GM21619 (cell line): ENCODE results near the gene OLR1.

Experiments
- ATAC-seq: cut with Tn5 transposase; IDR thresholded peaks from one replicate; pipeline ENCODE4 v1.9.1; 2021; ENCODE audit not compliant: unreplicated experiment

OLR1 gene

GRCh38 chr12:10154145-10154496, 17.8 kb downstream of the OLR1 start:
- no peak for ATAC-seq

- ATAC-seq, result peak; percentile 60
Measured at GRCh38 chr12:10153271-10154144, 18.4 kb downstream of the OLR1 start.

- ATAC-seq, result no peak
Measured at GRCh38 chr12:10151621-10152020, 20.3 kb downstream of the OLR1 start.

- peak; percentile 86 for ATAC-seq
Measured at GRCh38 chr12:10147714-10148403, 24.1 kb downstream of the OLR1 start.

GRCh38 chr12:10142976-10143589, 28.8 kb downstream of the OLR1 start:
- ATAC-seq, result no peak

GRCh38 chr12:10140001-10140400, 31.9 kb downstream of the OLR1 start:
- no peak for ATAC-seq

GRCh38 chr12:10136637-10137205, 35.2 kb downstream of the OLR1 start:
- ATAC-seq, result no peak

GRCh38 chr12:10135126-10135525, 36.8 kb downstream of the OLR1 start:
- ATAC-seq, result no peak

- no peak for ATAC-seq
Measured at GRCh38 chr12:10132850-10133370, 39.0 kb downstream of the OLR1 start.

GRCh38 chr12:10131111-10131690, 40.7 kb downstream of the OLR1 start:
- ATAC-seq, result no peak

GRCh38 chr12:10130042-10130441, 41.9 kb downstream of the OLR1 start, which contains the start of gene CLEC7A:
CLEC7A (minus strand) TSS chr12:10130199; CDS start chr12:10130082, 117 bp downstream.
- ATAC-seq, result peak; percentile 88

- no peak for ATAC-seq
Measured at GRCh38 chr12:10128687-10129086, 43.2 kb downstream of the OLR1 start.

GRCh38 chr12:10126413-10126812, 45.5 kb downstream of the OLR1 start:
- ATAC-seq, result no peak

GRCh38 chr12:10122689-10123088, 49.2 kb downstream of the OLR1 start:
- ATAC-seq, result no peak

GRCh38 chr12:10121278-10121677, 50.7 kb downstream of the OLR1 start:
- ATAC-seq, result no peak

- no peak for ATAC-seq
Measured at GRCh38 chr12:10119066-10119465, 52.9 kb downstream of the OLR1 start.

- ATAC-seq, result no peak
Measured at GRCh38 chr12:10115890-10116289, 56.0 kb downstream of the OLR1 start.

- no peak for ATAC-seq
Measured at GRCh38 chr12:10115311-10115710, 56.6 kb downstream of the OLR1 start.

- no peak for ATAC-seq
Measured at GRCh38 chr12:10113920-10114319, 58.0 kb downstream of the OLR1 start.

- ATAC-seq, result no peak
Measured at GRCh38 chr12:10113075-10113474, 58.9 kb downstream of the OLR1 start.

- no peak for ATAC-seq
Measured at GRCh38 chr12:10111451-10111850, 60.5 kb downstream of the OLR1 start.
